CD4-positive, alpha-beta T cell treated with Interleukin-6 at 100 ng/mL for 8 hours (primary cell): Measurements from ENCODE around the gene HDAC9.
"Not testable (repeated sequence)": the region's sequence is repeated elsewhere in the genome, so short reads cannot be mapped to it uniquely, and the experiment has no call there.

Experiments
- DNase-seq: peaks from one replicate; pipeline ENCODE4 v3.0.0-alpha.2; 2020; ENCODE audit warnings: mixed read lengths, low spot score

The HDAC9 gene

DNA sequence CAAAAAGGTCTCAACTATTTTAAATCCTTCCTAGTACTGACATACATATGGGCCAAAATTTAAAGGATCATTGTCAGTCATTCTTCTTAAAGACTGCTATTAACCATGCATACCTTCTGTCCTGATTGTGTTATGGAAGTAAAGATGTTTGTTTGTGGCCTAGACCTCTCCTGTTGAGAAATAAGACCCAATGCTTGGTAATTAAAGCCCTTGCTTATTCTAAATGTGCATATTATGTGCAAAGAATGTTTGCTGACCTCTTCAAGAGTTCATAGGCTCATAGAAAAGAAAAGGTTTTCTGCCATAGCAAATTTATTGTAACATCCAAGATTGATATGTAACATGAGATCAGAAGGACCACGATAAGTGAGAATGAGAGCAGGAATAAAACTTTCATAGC, 476.3 kb downstream of the HDAC9 start:
- no peak for DNase-seq

DNA sequence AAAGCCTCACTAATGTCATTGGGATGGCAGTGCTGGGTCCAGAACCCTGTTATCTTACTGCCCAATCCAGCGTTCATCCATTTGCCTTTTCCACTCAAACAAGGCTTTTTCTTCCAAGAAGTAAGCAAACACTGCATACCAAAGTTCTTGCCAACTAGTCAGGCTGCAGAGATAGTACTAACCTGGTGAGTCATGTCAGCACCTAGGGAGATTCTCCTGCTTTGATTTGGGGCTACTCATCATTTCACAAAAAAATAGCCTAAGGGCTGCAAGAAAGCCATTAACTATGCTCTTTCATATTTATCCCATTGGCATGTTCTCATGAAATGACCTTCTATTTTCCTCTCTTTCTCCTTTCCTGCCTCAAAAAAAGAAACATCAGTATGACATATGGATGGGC, 479.3 kb downstream of the HDAC9 start:
- no peak for DNase-seq

DNA sequence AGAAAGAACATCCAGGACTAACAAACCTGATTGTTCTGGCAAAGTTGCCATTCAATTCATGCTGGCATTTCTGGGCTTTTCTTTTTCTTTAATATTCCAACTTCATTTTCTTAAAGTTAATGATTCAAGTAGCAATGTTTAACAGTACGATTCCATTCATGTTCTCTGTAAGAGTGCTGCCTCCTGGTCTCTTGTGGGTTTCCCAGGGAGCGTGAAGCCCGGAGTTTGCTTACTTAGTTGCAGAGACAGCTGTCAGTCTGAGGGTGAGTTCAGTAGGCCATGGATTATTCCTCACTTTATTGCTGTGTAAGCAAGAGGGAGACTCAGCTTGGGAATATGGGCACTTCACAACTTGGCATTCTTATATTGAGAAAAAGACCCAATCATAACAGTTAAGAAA, 479.7 kb downstream of the HDAC9 start:
- no peak for DNase-seq

DNA sequence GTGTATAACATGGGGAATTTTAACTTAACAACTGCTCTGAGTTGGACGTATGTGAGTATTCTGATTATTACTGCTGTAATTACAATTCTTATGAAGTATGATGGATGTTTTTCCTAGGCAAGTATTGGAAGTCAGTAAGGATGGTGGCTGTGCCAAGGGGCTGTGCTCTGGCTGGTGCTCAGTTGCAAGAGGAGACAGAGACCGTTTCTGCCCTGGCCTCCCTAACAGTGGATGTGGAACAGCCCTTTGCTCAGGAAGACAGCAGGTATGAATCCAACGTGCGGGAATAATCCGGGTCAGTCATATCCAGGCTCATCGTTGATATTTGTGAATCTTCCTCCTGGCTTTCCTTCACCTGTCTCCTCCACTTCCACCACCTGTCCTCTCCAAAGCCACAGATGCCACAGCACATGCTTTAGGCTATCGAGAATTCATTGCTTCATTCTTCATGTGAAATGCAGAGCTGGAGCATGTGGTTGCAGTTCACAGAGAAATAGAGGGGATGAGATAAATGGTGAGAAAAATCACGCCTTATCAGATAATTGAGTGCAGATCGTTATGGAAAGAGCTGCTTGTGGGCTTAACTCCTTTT, 480.2 kb downstream of the HDAC9 start:
- no peak for DNase-seq

DNA sequence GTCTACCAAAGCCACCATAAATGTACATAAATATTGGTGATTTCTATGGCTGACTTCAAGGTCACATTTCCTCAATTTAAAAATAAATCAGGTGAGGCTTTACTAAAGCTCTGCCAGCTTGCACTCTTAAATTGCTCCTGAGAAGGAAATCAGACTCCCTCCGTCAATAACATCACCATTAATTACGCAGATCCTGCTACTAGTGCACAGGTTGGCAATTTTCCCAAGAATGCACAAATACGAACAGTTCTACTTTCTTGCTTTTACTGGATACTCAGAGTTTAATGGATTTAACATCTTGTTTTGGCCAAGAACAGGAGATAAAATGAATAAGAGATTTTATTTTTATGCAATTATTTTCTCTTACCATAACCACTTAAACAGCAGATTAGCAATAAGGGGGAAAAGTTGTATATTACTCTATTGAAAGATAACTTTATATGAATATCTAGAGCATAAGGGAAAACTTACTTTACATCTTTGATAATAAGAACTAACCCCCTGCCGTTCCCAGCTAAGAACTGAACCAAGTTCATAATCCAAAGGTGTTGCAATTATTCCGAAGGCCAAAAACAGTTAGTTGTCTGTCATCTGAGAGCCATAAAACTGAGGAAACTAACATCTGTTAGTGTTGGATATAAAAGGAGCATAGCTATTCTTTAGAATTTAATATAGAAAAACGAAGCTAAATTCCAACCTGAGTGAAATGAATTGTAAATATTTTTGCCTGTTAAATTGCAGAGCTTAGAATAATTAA, 481.3 kb downstream of the HDAC9 start:
- no peak for DNase-seq

DNA sequence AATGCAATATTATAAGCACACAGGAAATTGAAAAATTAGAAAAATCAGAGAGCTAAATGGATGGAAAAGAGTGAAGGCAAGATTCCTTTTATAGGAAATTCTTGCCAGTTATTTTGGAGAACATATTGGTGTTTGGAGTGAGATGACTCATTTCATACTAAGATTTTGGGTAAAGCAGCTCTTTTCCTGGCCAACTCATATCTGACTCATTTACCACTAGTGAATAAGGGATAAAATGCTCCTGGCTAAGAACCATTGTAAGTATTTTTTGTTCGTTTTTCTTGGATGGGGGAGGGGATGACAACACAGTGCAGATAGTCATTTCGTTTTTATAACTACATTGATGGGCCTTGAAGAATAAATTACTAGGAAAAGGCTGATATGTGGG, 482.6 kb downstream of the HDAC9 start:
- DNase-seq = no peak

DNA sequence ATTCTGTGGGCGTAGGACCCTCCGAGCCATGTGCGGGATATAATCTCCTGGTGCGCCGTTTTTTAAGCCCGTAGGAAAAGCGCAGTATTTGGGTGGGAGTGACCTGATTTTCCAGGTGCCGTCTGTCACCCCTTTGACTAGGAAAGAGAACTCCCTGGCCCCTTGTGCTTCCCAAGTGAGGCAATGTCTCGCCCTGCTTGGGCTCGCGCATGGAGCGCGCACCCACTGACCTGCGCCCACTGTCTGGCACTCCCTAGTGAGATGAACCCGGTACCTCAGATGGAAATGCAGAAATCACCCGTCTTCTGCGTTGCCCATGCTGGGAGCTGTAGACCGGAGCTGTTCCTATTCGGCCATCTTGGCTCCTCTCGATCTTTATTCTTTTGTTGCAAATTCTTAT, 495.2 kb downstream of the HDAC9 start:
- DNase-seq = not testable (repeated sequence)

DNA sequence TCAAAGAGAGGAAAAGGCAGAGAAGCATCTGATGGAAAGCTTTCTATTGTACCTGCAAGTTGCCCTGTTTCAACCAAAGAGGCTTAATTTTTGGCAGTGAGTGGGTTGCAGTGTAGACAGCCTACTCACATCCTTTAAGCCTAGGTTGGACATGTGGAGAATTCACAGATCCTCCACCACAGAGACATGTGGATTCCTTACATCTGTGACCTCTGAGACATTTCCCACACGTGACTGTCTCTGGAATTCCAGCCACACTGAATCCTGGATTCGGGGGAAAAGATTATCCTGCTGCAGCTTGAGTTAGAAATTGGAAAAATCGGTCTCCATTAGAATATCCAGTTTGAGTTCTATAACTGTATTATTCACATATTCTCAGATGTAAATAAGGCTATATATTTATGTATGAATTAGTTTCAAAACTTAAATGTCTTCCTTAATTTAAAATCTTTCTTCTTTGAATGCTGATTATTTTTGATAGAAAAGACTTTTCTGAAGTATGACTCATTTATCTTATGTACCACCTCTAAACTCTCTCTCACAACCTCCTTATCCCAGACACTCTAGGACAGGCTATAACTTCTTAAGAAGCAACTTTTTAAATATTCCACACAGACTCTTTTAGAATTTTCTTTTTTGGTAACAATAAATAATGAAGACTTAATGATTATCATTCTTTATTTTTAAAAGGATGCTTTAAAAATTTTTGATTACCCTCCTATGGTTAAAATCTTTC, 498.6 kb downstream of the HDAC9 start:
- DNase-seq = no peak

DNA sequence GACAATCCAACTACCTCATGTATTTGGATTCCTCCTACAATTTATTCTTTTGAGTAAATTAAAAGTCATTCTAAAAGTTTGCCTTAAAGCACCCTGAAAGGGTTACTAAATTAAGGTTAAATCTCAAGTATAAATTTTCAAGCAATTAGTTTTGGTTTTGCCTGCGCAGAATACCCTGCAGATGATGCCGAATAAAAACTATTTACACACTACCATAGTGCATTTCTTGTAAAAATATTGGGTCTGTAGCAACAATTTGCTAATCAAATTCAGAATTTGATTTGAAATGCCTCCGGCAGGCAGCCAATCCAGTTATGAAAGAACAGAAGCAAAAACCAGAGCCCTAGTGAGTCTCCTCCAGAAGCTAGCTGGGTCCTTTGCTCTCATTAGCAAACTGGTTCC, 499.7 kb downstream of the HDAC9 start:
- DNase-seq = no peak

DNA sequence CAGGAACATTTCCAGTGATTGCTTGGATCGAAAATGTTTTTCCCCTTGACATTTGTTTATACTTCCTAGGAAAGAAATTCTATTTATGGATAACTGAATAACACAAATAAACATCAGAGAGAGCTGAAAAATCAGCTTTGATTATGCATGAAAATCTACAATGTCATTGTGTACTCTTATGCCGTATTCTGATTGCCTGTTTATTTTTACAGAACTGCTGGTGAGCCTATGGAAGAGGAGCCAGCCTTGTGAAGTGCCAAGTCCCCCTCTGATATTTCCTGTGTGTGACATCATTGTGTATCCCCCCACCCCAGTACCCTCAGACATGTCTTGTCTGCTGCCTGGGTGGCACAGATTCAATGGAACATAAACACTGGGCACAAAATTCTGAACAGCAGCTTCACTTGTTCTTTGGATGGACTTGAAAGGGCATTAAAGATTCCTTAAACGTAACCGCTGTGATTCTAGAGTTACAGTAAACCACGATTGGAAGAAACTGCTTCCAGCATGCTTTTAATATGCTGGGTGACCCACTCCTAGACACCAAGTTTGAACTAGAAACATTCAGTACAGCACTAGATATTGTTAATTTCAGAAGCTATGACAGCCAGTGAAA, 500.4 kb downstream of the HDAC9 start:
- DNase-seq = no peak

DNA sequence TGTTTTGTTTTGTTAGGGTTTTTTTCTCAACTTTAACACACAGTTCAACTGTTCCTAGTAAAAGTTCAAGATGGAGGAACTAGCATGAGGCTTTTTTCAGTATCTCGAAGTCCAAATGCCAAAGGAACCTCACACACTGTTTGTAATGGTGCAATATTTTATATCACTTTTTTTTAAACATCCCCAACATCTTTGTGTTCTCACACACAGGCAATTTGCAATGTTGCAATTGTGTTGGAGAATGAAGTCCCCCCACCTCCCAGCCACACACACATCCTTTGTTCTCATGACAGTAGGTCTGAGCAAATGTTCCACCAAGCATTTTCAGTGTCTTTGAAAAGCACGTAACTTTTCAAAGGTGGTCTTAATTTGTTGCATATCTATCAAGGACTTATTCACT, 501.0 kb downstream of the HDAC9 start:
- DNase-seq = no peak

DNA sequence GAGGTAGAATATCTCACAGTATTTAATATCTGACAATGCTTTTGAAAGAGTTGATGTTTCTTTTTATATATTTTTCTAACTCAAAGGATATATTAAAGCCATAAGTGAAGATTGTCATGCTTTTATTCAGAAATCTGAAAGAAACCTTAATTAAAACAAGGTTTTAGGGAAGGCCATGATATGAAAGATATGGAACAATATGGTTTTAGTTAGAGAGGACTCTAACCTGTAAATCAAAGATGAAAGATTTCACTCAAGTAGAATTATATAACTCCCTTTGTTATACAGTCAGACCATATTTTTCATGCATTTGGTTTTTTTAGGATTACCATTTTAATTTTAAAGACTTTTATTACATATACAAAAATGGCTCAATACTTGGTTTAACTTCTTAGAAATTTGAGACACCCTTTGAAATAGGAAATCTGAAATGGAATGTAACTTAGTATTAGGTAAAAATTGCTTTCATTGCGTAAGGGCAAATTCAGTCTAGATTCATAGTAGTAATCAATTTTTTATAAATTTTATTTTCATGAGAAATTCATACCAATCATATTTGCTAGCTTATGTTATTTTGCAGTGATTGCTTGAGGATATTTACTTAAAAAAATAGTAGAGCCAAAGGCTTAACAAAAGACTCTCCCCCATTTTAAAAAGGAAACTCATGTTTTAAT, 502.1 kb downstream of the HDAC9 start:
- DNase-seq = no peak

DNA sequence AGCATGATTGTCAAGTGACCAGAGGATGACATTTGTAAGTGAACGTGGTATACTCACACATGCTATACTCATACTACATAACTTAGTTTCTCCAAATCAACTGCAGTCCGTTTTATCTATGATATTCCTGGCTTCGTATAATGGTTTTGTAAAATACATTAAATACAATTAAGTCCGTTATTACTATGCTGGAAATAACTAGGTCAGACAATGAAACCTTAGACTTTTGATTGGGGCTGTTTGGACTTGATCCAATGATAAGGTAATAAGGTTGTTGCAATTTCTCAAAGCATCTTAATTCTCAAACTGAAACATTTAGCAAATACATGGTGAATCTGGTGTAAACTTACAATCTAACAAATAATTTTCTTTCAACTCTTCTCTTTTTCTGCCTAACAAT, 504.9 kb downstream of the HDAC9 start:
- DNase-seq = no peak

DNA sequence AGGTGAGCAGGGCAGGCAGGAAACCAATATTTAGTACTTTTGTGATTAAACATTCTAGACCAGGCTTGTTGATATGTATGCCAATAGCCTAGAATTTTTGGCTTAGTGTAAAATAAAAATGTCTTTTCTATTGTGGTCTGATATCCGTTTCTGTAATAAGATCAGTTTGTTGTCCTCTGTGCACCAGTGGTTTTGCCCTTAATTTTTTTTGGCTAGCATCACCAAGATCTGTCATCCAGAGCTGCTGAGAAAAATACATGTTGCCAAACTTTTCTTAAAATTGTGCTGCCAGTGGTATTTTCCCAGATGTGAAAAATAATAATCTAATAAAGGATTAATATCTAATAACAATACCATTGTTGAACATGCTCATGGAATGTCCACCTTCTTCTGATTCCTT, 506.3 kb downstream of the HDAC9 start:
- no peak for DNase-seq

DNA sequence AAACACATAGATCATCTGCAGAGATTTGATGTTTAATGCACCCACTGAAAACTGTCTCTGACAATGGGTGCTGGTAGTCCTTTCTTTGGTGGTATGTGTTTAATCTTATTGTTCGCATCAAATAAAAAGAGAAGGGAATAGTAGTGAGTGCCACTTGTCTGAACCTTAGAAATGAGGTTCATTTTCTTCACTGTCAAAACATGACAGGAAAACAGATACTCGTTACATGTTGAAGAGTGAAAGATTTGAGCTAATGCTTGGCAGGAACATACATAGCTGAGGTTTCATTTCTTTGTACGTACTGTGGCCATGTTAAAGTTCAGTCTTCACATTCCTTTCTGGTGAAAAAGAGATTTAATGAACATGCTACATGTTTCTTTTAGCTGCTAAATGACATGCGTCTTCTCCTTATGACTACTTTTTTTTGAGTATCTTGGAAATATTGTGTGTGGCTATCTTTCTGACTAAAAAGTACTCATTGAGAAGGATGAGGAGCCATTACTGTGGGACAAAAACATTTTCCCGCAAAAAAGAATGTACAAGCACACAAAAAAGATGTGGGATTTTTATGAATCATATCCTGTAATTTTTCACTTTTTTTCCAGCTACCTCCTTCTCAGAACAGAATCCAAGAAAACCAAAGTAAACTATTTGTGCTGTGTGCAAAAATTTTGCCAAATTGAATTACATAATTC, 513.8 kb downstream of the HDAC9 start:
- DNase-seq = no peak

DNA sequence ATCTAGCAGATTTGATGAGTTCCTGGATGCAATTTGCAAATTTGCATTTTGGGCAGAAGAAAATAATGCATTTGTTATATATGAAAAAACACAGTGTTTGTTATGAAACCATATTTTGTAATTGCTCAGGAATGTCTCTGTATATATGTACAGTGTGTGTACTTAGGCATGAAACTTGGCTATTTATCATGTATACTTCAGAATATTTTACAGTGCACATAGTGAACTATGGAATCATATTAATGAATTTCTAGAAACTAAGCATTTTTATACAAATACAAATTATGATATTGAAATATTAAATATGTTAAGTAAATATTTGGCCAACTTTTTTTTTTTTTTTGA, 514.4 kb downstream of the HDAC9 start:
- DNase-seq = no peak

DNA sequence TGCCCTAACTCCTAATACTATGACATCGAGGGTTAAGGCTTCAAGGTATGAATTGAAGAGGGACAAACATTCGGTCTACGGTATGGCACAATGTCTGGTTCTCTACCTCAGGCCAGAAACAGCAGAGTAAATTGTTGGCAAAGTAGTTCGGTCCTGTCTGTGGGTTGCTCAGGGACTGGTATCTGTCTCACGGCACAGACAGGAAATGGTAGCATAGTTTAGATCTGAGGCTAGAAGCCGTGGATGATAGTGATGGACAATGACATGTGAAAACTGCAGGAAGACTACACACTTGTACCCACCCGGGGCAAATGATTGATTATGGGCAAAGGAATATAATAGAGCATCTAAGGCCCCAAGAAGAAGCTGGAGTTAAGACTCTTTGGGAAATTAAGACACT, 515.7 kb downstream of the HDAC9 start:
- DNase-seq = no peak

DNA sequence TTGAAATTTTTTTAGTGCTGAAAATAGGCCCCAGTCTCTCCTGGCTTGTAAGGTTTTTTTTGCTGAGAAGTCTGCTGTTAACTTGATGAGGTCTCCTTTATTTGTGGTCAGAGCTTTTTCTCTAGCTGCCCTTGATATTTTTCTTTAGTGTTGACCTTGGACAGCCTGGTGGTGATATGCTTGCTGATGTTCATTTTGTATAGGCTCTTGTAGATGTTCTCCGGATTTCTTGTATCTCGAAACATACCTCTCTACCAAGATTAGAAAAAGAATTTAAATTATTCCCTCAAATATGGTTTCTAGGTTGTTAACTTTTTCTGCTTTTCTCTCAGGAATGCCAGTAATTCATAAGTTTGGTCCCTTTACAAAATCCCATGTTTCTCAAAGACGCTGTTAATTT, 519.5 kb downstream of the HDAC9 start:
- no peak for DNase-seq

DNA sequence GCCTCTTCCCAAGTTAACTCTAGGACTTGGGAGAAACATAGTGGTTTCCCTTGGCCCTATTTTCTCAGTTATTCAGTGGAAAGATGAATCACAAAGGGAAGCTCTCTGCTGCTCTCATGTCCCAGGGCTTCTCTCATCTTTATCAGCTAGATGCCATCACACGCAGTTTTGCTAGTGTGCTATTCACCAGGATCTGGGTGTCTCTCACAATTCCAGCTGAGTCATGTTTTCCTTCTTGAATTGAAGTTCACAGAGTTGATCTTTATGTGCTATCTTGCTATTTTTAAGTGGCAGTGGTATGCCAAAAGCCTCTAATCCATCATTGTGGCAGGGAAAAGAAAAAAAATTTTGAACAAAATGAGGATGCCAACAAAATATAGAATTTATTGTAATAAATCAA, 520.6 kb downstream of the HDAC9 start:
- DNase-seq = no peak

DNA sequence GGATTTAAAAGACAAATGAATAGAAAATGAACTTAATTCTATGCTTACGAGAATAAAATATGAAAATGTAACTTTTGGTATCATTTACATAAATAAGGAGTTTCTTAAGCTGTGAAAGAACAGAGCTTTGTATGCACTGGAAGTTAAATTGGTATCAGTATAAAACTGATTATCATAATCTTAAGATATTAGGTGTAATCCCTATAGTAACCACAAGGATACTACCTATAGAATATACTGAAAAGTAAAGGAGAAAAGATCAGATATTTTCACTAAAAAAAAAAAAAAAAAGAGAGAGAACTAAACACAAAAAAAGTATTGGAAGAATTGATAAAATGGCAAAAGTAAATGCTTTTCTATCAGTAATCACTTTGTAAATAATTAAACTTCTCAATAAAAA, 521.8 kb downstream of the HDAC9 start:
- DNase-seq = no peak

DNA sequence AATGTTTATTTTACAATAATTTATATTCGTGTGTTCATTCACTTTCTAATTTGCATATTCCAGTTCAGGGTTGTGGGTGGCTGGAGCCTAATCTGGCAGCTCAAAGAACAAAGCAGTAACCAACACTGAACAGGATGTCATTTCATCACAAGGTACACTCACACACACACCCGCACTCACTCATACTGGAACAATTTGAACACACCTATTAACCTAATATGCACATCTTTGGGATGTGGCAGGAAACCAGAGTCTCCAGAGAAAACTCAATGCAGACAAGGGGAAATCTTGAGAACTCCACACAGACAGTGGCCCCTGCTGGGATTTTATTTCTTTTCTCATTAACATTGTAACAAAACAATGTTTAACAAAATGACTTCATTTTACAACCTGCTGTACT, 524.5 kb downstream of the HDAC9 start:
- DNase-seq = no peak

DNA sequence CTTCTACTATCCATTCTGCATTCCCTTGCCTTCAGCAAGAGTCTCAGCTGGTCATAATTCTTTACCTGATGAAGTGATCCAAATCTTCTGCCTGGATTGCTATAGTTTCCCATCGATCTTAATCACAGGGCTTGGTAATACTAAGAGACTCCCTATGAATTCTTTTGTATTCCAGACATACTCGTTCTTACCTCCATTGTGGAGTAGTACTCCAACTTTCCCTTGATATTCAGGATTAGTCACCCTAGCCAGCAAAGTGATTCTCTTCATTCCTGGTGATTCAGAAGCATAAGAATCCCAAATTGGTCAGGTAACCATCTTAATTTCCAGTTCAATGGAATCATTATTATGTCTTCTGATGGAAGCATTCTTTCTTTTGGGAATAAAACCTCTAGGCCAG, 525.2 kb downstream of the HDAC9 start:
- DNase-seq = no peak
